HepG2 (cell line): ENCODE results near the gene TAS2R50. TPM values are rescaled to one million over a fixed set of nuclear protein-coding genes. Genes with fewer than 3 reads are reported as not detected.

ENCODE experiments used
- ATAC-seq: fragments of 200-7000 bp; cut with Tn5 transposase; 3 replicates; pipeline ENCODE4 v1.9.1; 2020; ENCODE audit warnings: mild to moderate bottlenecking, moderate library complexity
- BruUV-seq: library from RNA; stranded (reverse); fragments of 400-500 nt; replicated peaks from 2 replicates; lab custom pipeline; 2021; lab: Mats Ljungman, UMichigan
- CTCF ChIA-PET: fragments of 300-600 bp; formaldehyde crosslinking; extraction: SDS; loops from one replicate; lab custom pipeline; 2021; ENCODE audit warnings: low total read pairs, inconsistent platforms, low intra/inter-chr PET ratio; lab: Yijun Ruan, JAX
- POLR2A ChIA-PET: fragments of 350-600 bp; sonication (Branson Sonifier 250); formaldehyde crosslinking; loops from one replicate; lab custom pipeline; 2020; ENCODE audit warnings: antibody characterized with exemption, inconsistent platforms; lab: Yijun Ruan, JAX
- DNase-seq: peaks from one replicate; pipeline ENCODE4 v3.0.0-alpha.2; 2015; ENCODE audit warnings: low spot score
- FAIRE-seq: peaks from 3 replicates; lab custom pipeline; 2011; peaks lifted over from hg19 to GRCh38; lab: Jason Lieb, UNC
- H2AFZ ChIP-seq: one replicate; pipeline ENCODE4 v1.6.1; 2011; ENCODE audit warnings: low read length, inconsistent platforms
- H3K27ac ChIP-seq: fragments of 300-600 bp; 3 replicates; pipeline ENCODE4 v1.8.0; 2011; ENCODE audit warnings: mixed run types, mild to moderate bottlenecking, mixed read lengths, low read length, inconsistent platforms; ENCODE audit not compliant: insufficient read depth; ENCODE audit errors: extremely low read length
- H3K27me3 ChIP-seq, 2 experiments: fragments of 200-600 bp in 1 of 2; 2 replicates in 1 of 2; 3 replicates in 1 of 2; pipeline versions ENCODE4 v1.6.0 to v1.8.0; 2011; ENCODE audit warnings: low read length in 2 of 2, mild to moderate bottlenecking in 2 of 2, moderate library complexity in 2 of 2, inconsistent platforms in 1 of 2; ENCODE audit not compliant: insufficient read depth in 2 of 2, control insufficient read depth in 1 of 2
- H3K36me3 ChIP-seq, 2 experiments: fragments of 200-600 bp in 1 of 2; replicated peaks in 1 of 2; 2 replicates in 1 of 2; 3 replicates in 1 of 2; pipeline versions ENCODE4 v1.5.1 to v1.8.0; 2011; ENCODE audit warnings: low read length in 2 of 2, inconsistent platforms in 1 of 2; ENCODE audit not compliant: insufficient read depth in 2 of 2, control insufficient read depth in 1 of 2
- H3K4me1 ChIP-seq: 2 replicates; pipeline ENCODE4 v1.5.1; 2012; ENCODE audit warnings: low read length, inconsistent platforms; ENCODE audit not compliant: insufficient read depth
- H3K4me2 ChIP-seq: 2 replicates; pipeline ENCODE4 v1.6.0; 2011; ENCODE audit warnings: low read depth, low read length, inconsistent platforms
- H3K4me3 ChIP-seq, 3 experiments: fragments of 200-600 bp in 1 of 3; sonication (generic), shearing (Covaris generic) in 1 of 3; replicated peaks in 1 of 3; 2 replicates each; pipeline ENCODE4 v1.5.1; 2011 to 2016; ENCODE audit warnings: low read length in 3 of 3, inconsistent platforms in 2 of 3, low read depth in 2 of 3, mild to moderate bottlenecking in 2 of 3, control low read depth in 1 of 3, mixed read lengths in 1 of 3; ENCODE audit not compliant: insufficient read depth in 1 of 3
- H3K79me2 ChIP-seq: one replicate; pipeline ENCODE4 v1.6.1; 2011; ENCODE audit warnings: low read length, inconsistent platforms; ENCODE audit not compliant: insufficient read depth
- H3K9ac ChIP-seq: 2 replicates; pipeline ENCODE4 v1.6.0; 2011; ENCODE audit warnings: mild to moderate bottlenecking, low read depth, low read length, inconsistent platforms; ENCODE audit not compliant: insufficient read depth
- H3K9me3 ChIP-seq: 2 replicates; pipeline ENCODE4 v1.5.1; 2012; ENCODE audit warnings: mild to moderate bottlenecking, low read length
- H4K20me1 ChIP-seq: 2 replicates; pipeline ENCODE4 v1.6.0; 2011; ENCODE audit warnings: inconsistent platforms, mild to moderate bottlenecking, low read length, moderate library complexity; ENCODE audit not compliant: insufficient read depth
- ATF7 ChIP-seq, 2 experiments: fragments of 450-650 bp in 1 of 2; sonication (generic) in 1 of 2; formaldehyde crosslinking in 1 of 2; IDR thresholded peaks; 2 replicates each; pipeline versions ENCODE4 v1.4.0 to v1.6.1; 2016 to 2020; ENCODE audit warnings: antibody characterized with exemption in 1 of 2, mild to moderate bottlenecking in 1 of 2, missing genetic modification reagents in 1 of 2
- CREBL2 ChIP-seq: sonication (generic); formaldehyde crosslinking; IDR thresholded peaks from 2 replicates; pipeline ENCODE4 v1.8.1; 2023; ENCODE audit warnings: missing genetic modification reagents, mild to moderate bottlenecking, borderline replicate concordance
- DZIP1 ChIP-seq: sonication (generic); formaldehyde crosslinking; IDR thresholded peaks from 2 replicates; pipeline ENCODE4 v1.5.0; 2020; ENCODE audit warnings: mild to moderate bottlenecking, missing genetic modification reagents
- ERF ChIP-seq: IDR thresholded peaks from 2 replicates; pipeline ENCODE4 v1.6.1; 2018; ENCODE audit warnings: missing biosample characterization, missing genetic modification reagents
- HBP1 ChIP-seq: IDR thresholded peaks from 2 replicates; pipeline ENCODE4 v1.6.1; 2016; ENCODE audit warnings: low read depth, control low read depth
- IKZF1 ChIP-seq: fragments of 450-650 bp; IDR thresholded peaks from 2 replicates; pipeline ENCODE4 v1.7.1; 2016
- KLF13 ChIP-seq: sonication (generic); formaldehyde crosslinking; IDR thresholded peaks from 2 replicates; pipeline ENCODE4 v1.4.0; 2020; ENCODE audit warnings: mild to moderate bottlenecking, missing genetic modification reagents
- POLR2AphosphoS5 ChIP-seq: IDR thresholded peaks from 2 replicates; pipeline ENCODE4 v1.6.1; 2012; ENCODE audit warnings: low read depth, low read length
- PRMT3 ChIP-seq: sonication (generic); formaldehyde crosslinking; IDR thresholded peaks from 2 replicates; pipeline ENCODE4 v1.8.1; 2022; ENCODE audit warnings: low read depth, mild to moderate bottlenecking, moderate library complexity, missing genetic modification reagents, borderline replicate concordance
- TFE3 ChIP-seq: IDR thresholded peaks from 2 replicates; pipeline ENCODE4 v1.6.1; 2016
- ZBTB43 ChIP-seq: sonication (generic); formaldehyde crosslinking; conservative IDR thresholded peaks from 2 replicates; pipeline ENCODE4 v1.4.0; 2020; ENCODE audit warnings: missing genetic modification reagents
- ZNF230 ChIP-seq: sonication (generic); formaldehyde crosslinking; IDR thresholded peaks from 2 replicates; pipeline ENCODE4 v1.4.0; 2020; ENCODE audit warnings: mild to moderate bottlenecking, missing genetic modification reagents
- ZNF30 ChIP-seq: sonication (generic); formaldehyde crosslinking; IDR thresholded peaks from 2 replicates; pipeline ENCODE4 v1.5.0; 2020; ENCODE audit warnings: mild to moderate bottlenecking, missing genetic modification reagents
- ZNF691 ChIP-seq: sonication (generic); formaldehyde crosslinking; IDR thresholded peaks from 2 replicates; pipeline ENCODE4 v1.4.0; 2020; ENCODE audit warnings: missing genetic modification reagents, low read depth, mild to moderate bottlenecking, borderline replicate concordance
- ZNF7 ChIP-seq: IDR thresholded peaks from 2 replicates; pipeline ENCODE4 v1.6.1; 2016; ENCODE audit warnings: missing biosample characterization, missing genetic modification reagents
- ZNF713 ChIP-seq: sonication (generic); formaldehyde crosslinking; IDR thresholded peaks from 2 replicates; pipeline ENCODE4 v1.4.0; 2020; ENCODE audit warnings: mild to moderate bottlenecking, missing genetic modification reagents
- ZNF772 ChIP-seq: sonication (generic); formaldehyde crosslinking; IDR thresholded peaks from 2 replicates; pipeline ENCODE4 v1.5.0; 2020; ENCODE audit warnings: mild to moderate bottlenecking, missing genetic modification reagents
- WGBS: methylation state at CpG from one replicate; pipeline ENCODE4 v1.1.6; 2017; ENCODE audit warnings: low lambda C conversion rate; 5-methylcytosine and 5-hydroxymethylcytosine counted together
- in situ Hi-C: cut with HindIII; loops from 2 replicates; pipeline ENCODE4 v1.10.0; 2017; ENCODE audit warnings: low pct_unique_long_range_greater_than_20kb; ENCODE audit not compliant: extremely low pct_ligation_motif_present
- intact Hi-C: fragments of 100-400 bp; cut with micrococcal nuclease; formaldehyde crosslinking; loops from one replicate; pipeline ENCODE4 v1.10.0; 2022; ENCODE audit not compliant: unreplicated experiment
- polyA plus RNA-seq, 8 experiments: library from polyadenylated mRNA; depleted of rRNA in 3 of 8; stranded (reverse) in 7 of 8; unstranded in 1 of 8; fragments of >200 nt; fragmentation: Illumina TruSeq in 4 of 8; extraction: Trizol in 4 of 8; gene quantifications; 2 replicates each; pipeline versions ENCODE4 v1.2.1 to v1.2.3, GENCODE V29; 2011 to 2016; ENCODE audit warnings: low read depth in 4 of 8, missing spikeins in 1 of 8, mixed read lengths in 1 of 8; ENCODE audit not compliant: insufficient read depth in 1 of 8
- total RNA-seq, 5 experiments: library from RNA; depleted of rRNA; stranded (reverse); fragments of >200 nt; fragmentation: Illumina TruSeq; extraction: Trizol; gene quantifications; 2 replicates each; pipeline ENCODE4 v1.2.3, GENCODE V29; 2016; ENCODE audit warnings: low read depth in 1 of 5

The TAS2R50 gene
- total and polyA plus RNA-seq, 2 of the 13 experiments (the other 11 are each of a cell fraction or from before 2014, with no cell fraction given) = 0.17 to 2.2 TPM

GRCh38 chr12:10936506-10936905 lies 50.2 kb downstream of the TAS2R50 start:
- DNase-seq (no peak), FAIRE-seq (no peak), ATAC-seq (no peak)
- Histone ChIP-seq H3K36me3 (no peaks in the 10 kb centered on the region), H3K27me3 (no peaks in the 10 kb centered on the region), H2AFZ (no peak overlapping the region), H3K9ac (no peak overlapping the region), H3K27ac (no peak overlapping the region), H4K20me1 (no peaks in the 10 kb centered on the region), H3K79me2 (no peaks in the 10 kb centered on the region), H3K9me3 (no peaks in the 10 kb centered on the region), H3K4me2 (no peak overlapping the region), H3K4me1 (no peaks in the 10 kb centered on the region), H3K4me3 (no peak overlapping the region)
- in situ Hi-C loops = no loop called here
- WGBS = 97% methylated on average over 1 of the region's 1 CpG
- ChIA-PET CTCF (no interaction called here), POLR2A (no interaction called here)
- no TSS peak for BruUV-seq
- intact Hi-C loops = no loop called here
- TF ChIP-seq ZBTB43 (no peak), CREBL2 (no peak), IKZF1 (no peak), KLF13 (no peak), ZNF230 (CRISPR knock-in tag) (no peak), ZNF691 (CRISPR knock-in tag) (no peak), ATF7 (IDR thresholded peaks at IDR 0.05) (no peak), ATF7 (CRISPR knock-in tag; IDR thresholded peaks at IDR 0.05) (no peak), DZIP1 (CRISPR knock-in tag) (no peak), ZNF772 (CRISPR knock-in tag) (no peak), HBP1 (CRISPR knock-in tag) (no peak), ZNF7 (CRISPR knock-in tag) (no peak), ERF (CRISPR knock-in tag) (no peak), POLR2AphosphoS5 (no peak), ZNF30 (CRISPR knock-in tag) (no peak), ZNF713 (CRISPR knock-in tag) (no peak), TFE3 (CRISPR knock-in tag) (no peak), PRMT3 (no peak)
